CD4-positive, alpha-beta T cell treated with Interleukin-15 for 1 hour (primary cell): ENCODE data around the gene TPM1.

Source experiments
- DNase-seq: peaks from one replicate; pipeline ENCODE4 v3.0.0-alpha.2; 2020

Gene TPM1

GRCh38 chr15:63043335-63044076 is 959 bp downstream of the TPM1 start:
- DNase-seq, result peak; percentile 27

- DNase-seq, result no peak
These were observed 1.6 kb downstream of the TPM1 start for GRCh38 chr15:63044077-63044644.

DNA sequence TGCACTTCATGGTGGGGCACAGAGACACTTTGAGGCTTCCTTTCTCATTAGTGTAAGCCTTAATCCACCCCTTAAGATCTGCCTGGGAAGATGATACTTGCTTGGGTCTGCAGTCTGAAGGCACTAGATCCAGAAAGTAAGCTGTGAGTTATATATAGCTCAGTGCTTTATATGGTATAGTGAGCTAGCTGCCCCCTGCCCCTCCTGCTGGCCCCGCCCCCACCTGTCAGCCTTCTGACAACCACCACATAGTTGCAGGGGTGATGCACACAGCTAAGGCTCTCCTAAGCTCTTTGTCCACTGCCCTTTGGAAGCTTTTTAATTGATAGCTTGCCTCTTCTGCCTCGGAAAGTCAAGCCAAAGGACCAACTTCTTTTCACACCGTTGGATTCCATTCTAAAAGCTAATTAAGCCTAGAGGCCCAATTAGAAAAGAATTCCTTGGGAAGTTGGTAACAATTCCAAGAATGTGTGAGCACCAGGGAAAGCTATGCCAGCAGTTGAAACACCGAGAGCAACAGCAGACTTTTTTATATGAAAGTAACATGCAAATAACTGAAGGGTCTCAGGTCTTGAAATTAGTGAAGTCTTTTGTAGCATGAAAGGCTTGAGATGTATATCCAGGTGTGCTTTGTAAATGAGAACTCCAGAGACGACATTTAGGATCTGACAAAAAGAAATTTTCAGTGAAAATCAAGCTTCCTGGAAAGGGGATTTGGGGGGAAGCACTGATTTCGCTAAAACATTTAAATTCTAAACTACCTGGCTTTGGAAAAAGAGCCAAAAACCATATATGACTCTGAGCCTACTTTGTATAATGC is 2.3 kb downstream of the TPM1 start:
- DNase-seq, result no peak

DNA sequence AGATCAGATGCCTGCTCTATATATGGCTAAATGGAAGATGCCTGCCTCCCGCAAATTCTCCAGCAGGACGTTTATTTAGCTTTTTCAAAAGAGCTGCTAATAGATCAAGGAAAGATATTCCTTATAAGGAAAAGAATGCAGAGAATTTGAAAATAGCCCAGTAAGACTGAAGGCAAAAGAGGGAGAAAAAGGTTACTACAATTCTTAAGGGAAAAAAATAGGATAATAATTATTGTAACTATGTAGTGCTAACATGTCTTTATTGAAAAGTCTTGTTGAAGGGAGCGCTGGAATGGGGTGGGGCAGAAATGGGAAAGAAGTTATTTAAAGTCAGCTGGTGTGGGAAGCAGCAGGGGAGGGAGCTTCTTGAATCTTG is 2.9 kb downstream of the TPM1 start:
- DNase-seq, result no peak

DNA sequence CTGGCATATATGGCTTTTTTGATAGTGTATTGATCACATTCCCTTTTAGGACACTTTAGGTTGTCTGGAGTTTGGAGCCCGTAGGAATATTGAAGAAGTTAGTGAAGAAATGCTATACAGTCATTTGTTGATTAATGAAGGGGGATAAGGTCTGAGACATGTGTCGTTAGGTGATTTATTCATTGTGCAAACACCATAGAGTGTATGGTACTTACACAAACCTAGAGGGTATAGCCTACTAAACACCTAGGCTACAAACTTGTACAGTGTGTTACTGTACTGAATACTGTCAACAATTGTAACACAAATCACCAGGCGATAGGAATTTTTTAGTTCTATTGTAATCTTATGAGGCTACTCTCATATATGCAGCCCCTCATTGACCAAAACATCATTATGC is 3.3 kb downstream of the TPM1 start:
- DNase-seq, result no peak

DNA sequence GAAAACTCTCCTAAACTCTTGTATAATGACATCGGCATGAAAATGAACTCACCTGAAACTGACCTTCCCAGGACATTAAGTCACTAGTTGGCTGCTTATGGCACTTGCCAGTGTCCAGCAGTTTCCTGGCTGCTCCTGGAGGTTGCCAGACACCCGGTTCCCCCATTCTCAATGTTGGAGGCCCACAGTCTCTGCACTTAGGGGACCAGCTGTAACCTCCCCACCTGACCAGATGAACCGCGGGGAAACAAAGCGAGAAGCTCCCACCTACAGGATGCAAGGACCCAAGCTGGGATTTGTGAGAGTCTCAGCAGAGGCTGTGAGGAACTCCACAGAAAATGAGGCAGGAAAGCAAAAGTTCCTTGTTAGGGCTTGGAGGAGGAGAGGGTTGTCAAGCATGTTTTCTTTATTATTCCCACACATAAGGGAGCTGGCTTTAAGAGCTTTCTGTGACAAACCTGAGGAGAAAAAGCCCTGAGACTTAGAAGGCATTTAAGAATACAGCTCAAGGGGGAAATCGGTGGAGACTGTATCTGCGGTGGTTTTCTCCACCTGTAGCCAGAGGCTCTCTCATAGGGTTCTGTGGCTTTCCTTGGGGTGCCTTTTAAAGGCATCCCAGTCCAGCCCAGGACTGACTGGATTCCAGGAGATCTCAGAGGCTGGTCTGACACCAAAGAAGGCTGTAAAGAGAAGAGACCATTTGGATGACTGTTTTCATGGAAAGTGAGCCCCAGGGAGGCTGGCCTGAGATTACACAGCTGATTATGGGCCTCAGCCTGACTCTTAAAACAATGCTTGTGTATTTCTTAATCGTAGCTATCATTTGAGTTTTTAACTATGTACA is 4.6 kb downstream of the TPM1 start:
- DNase-seq, result no peak

- DNase-seq, result no peak
These were observed 5.2 kb downstream of the TPM1 start for GRCh38 chr15:63047792-63048114.

GRCh38 chr15:63048115-63048775 is 5.7 kb downstream of the TPM1 start:
- peak; percentile 86 for DNase-seq

- no peak for DNase-seq
These were observed 6.5 kb downstream of the TPM1 start for GRCh38 chr15:63048776-63049665.

- no peak for DNase-seq
These were observed 7.3 kb downstream of the TPM1 start for GRCh38 chr15:63049783-63050371.

DNA sequence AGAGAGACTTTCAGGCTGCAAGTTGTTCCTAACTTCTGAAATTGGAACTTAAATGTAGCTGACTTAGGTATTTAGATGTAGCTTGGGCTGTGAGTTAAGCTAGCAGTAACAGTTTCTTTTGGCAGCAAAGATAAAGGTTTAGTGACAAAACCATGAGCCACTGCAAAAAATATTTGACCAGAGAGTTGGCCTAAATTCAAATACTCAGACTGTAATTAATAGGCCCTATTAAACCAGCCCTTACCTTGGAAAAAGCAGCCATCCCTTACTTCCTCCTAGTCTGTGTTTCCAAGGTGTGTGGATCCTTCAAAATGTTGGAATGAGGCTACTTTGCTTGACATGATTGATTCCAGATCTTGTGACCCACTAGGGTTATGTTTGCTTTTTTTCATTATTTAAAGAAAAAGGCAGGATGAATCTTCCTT is 8.2 kb downstream of the TPM1 start:
- no peak for DNase-seq

- no peak for DNase-seq
These were observed 8.9 kb downstream of the TPM1 start for GRCh38 chr15:63051156-63052066.

- no peak for DNase-seq
These were observed 9.7 kb downstream of the TPM1 start for GRCh38 chr15:63052077-63052841.

DNA sequence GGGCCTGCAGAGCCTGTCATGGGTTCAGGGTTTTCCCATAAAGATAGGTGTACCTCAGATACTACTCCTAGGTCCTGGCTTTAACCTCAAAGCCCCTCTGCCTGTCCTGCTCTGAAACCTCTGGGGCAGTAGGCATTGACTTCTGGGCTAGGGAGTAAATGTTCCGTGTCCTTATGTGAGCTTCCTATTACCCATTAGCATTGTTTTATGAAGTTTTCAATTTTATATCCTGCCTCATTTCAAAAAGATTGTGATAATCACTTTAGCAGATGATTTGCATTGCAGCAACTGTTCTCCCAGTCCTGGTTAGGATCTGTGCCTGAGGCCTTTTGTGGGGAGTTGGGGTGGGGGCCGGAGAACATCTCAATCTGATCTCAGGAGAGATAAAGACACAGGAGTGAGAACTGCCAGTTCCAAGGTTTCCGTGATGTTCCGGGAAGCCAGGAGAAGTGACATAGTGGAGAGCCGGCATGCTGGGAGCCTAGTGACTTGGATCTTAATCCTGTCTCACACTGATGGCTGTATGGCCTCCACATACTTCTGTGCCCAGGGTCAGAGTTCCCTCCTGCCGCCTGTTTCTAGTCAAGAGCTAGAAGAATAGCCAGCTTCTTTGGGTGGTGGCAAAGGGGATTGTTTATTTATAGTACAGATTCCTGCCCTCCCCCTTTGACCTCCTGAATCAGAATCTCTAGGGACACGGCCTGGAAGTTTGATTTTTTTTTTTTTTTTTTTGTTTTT is 10.6 kb downstream of the TPM1 start:
- DNase-seq, result no peak

DNA sequence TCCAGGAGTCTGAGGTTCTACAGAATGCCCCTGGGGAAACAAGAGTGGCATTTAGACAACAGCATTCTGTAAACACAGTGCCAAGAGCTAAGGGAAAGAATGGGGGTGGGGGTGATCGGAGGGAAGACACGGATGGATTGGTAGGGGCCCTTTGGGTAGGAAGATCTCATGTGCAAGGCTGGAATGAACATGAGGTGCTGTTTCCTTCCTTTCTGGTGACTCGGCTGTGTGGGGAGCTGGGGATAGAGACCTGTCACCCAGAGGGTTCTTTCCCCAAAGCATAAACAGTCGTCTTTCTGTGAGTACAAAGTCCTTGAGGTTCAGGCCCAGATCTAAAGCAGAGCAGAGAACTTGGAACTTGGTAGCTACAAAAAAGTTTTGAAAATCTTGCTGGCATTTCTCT is 11.7 kb downstream of the TPM1 start:
- no peak for DNase-seq

- no peak for DNase-seq
These were observed 12.4 kb downstream of the TPM1 start for GRCh38 chr15:63054985-63055384.

DNA sequence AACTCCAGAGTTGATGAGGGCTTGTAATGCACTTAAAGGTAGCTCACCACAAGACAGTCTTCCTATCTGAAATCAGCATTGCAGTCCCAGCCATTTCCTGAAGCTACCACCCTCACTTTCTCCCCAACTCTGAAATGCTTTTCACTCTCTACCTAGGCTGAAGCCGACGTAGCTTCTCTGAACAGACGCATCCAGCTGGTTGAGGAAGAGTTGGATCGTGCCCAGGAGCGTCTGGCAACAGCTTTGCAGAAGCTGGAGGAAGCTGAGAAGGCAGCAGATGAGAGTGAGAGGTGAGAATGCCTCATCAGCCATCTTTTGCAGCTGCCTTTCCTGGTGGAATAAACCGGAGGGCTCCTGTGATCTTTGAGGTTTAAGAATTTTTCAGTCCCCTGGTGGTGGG is 14.3 kb downstream of the TPM1 start:
- DNase-seq, result no peak
